NCI-H345 (cell line): ENCODE results near the gene CACNA1D.
A peak's percentile ranks its signal among the peaks of the same experiment; 100 is the strongest.

Experiments
- DNase-seq: peaks from one replicate; lab custom pipeline; 2025; lab: John Stamatoyannopoulos, UW

CACNA1D gene

DNA sequence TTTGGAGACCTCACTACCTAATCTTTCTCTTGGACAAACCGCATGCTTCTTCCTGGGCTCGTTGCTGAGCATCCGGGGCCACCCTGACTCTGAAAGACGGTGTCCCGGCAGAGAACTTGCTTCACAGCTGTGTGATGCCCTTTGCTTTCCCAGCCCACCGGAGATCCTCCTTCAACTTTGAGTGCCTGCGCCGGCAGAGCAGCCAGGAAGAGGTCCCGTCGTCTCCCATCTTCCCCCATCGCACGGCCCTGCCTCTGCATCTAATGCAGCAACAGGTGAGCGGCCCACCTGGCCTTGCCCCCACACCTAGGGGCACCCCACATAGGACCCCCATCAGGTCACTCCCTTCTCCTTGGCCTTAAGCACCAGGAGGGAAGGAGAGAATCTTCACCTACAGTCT, 314.1 kb downstream of the CACNA1D start:
- no peak for DNase-seq

DNA sequence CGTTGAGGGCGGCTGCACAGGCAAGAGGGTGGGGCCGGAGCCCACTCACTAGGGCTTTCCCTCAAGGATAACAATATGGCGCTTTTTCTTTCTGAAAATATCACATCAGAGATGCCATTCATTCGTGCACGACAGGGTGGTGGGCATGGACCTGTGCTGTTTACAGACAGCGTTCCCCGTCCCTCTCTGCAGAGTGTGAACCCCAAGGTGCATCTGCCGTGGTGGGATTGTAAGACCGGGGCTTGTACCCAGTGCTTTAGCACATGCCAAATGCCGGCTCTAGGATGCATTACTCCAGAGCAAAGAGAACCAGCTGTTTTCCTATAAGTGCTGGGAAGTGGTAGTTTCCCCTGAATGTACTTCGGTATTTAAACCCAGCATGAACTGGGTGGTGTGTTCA, 314.9 kb downstream of the CACNA1D start:
- no peak for DNase-seq

DNA sequence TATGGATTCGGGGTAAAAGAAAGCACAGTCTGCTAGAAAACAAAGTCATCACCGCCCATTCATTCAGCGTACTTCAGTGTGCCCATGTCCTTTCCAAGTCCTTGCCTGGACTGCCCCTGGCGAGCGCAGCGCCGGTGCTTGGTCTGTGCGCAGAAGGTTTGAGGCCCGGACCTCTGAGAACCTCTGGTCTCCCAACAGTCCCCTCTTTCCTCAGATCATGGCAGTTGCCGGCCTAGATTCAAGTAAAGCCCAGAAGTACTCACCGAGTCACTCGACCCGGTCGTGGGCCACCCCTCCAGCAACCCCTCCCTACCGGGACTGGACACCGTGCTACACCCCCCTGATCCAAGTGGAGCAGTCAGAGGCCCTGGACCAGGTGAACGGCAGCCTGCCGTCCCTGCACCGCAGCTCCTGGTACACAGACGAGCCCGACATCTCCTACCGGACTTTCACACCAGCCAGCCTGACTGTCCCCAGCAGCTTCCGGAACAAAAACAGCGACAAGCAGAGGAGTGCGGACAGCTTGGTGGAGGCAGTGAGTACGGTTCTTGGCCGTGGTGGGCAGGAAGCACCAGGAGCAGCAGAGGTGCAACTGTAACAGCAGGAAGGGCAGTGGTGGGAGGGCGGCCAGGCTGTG, 315.5 kb downstream of the CACNA1D start:
- DNase-seq, result no peak

DNA sequence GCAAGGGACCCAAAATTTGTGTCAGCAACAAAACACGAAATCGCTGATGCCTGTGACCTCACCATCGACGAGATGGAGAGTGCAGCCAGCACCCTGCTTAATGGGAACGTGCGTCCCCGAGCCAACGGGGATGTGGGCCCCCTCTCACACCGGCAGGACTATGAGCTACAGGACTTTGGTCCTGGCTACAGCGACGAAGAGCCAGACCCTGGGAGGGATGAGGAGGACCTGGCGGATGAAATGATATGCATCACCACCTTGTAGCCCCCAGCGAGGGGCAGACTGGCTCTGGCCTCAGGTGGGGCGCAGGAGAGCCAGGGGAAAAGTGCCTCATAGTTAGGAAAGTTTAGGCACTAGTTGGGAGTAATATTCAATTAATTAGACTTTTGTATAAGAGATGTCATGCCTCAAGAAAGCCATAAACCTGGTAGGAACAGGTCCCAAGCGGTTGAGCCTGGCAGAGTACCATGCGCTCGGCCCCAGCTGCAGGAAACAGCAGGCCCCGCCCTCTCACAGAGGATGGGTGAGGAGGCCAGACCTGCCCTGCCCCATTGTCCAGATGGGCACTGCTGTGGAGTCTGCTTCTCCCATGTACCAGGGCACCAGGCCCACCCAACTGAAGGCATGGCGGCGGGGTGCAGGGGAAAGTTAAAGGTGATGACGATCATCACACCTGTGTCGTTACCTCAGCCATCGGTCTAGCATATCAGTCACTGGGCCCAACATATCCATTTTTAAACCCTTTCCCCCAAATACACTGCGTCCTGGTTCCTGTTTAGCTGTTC, 316.9 kb downstream of the CACNA1D start:
- DNase-seq, result no peak

DNA sequence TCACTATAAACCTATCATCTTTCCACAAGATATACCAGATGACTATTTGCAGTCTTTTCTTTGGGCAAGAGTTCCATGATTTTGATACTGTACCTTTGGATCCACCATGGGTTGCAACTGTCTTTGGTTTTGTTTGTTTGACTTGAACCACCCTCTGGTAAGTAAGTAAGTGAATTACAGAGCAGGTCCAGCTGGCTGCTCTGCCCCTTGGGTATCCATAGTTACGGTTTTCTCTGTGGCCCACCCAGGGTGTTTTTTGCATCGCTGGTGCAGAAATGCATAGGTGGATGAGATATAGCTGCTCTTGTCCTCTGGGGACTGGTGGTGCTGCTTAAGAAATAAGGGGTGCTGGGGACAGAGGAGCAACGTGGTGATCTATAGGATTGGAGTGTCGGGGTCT, 318.0 kb downstream of the CACNA1D start:
- DNase-seq, result no peak

DNA sequence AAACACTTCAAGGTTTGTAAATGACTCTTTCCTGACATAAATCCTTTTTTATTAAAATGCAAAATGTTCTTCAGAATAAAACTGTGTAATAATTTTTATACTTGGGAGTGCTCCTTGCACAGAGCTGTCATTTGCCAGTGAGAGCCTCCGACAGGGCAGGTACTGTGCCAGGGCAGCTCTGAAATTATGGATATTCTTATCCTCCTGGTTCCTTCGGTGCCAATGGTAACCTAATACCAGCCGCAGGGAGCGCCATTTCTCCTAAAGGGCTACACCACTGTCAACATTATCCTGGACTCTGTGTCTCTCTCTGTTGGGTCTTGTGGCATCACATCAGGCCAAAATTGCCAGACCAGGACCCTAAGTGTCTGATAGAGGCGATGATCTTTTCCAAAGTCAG, 318.8 kb downstream of the CACNA1D start:
- DNase-seq, result no peak

DNA sequence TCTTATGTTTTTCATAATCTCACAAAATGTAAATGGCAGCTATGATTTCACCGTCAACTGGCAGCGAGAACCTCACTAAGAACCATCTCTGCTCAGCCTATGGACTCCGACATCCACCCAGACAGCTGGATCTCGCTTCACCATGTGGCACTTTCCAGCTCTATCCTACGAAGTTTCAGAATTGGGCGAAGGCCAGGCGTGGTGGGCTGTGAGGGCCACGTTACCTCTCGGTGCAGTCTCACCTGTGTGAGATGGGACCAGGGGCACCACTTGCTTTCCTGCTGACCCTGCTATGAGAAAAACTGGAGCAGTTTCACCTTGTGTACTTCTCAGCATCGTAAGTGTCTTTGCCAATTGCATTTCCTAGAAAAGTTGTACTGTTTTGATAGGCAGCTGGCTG, 319.5 kb downstream of the CACNA1D start:
- no peak for DNase-seq

DNA sequence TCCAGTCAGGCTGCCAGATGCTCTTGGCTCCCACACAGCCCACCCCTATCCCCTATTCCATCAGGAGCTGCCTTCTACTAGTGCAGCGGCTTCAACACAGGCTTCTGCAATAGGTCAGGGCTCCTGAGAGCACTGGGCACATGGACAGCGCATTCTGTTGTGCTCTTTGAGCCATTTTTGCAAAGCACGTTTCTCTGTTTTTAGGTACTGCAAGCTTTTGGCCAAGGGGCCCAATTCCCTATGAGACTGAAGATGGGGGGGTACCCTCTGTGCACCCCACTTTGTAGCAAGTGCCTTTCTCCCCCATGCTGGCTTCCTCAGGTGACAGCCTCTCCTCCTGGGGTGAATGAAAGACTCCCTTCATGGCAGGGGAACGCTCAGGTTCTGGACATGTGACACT, 320.7 kb downstream of the CACNA1D start:
- DNase-seq, result no peak

DNA sequence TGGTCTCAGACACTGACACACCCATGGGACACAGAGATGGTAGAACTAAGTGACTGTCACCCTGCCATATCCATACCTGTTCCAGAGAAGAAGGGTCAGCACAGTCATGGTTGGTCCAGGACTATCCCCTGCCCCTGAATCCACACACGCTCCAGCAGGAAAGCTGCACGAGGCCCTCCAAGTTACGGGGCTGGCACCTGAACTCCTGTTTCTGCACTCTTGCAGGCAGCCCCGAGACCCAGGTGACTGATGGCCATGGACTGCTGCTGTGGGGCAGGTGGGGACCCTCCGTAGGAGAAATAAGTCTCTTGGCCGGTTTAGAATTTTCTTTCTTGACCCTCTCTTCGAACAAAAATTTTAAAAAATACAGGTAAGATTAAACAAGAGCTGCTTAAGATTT, 321.2 kb downstream of the CACNA1D start:
- DNase-seq, result no peak

DNA sequence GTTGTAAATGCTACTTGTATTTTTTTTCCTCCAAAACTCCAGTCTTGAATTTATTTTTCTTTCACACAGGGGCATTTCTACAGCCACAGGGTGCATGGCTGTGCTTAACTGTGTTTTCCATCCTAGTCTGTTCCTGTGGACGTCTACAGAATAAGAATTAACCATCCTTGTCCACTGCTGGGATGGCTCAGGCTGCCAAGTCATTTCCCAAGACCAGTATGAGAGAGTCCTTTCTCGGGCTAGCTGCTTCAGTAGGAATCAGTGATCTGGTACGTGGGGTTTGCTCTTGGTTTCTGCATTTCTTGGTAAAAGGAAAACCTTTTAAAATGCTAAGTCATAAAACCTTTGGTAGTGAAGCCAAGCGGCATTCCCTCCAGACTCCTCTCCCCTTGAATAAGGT, 322.0 kb downstream of the CACNA1D start:
- no peak for DNase-seq

DNA sequence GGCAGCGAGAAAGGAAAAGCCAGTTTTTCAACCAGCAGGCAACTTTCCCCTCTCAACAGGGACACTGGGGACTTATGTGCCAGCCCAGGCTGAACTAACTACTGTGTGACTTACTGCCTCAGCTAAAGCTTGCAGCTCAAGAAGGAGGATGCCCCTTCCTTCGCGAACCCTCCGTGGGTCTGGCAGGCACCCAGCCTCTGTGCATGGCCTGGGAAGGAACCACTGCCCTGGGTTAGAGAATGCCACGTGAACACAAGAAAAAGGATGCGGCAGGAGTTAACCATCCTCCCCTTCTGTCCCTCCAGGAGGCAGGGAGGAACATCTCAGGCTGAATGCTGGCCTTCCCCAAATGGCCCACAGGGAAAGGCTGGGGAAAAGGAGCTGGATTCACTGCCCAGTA, 322.8 kb downstream of the CACNA1D start:
- no peak for DNase-seq

DNA sequence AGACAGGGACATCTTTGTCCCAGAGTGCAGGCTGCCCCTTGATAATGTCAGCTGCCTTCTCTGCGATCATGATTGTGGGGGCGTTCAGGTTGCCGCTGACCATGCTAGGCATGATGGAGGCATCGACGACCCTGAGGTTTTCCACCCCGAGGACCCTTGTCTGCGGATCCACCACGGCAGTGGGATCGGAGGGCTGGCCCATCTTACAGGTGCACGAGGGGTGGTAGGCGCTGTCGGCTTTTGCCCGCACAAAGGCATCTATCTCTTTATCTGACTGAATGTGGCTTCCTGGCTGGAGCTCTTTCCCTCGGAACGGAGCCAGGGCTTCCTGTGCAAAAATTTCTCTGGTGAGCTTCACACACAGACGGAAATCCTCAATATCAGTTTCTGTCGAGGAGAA, 323.4 kb downstream of the CACNA1D start:
- DNase-seq, result no peak

DNA sequence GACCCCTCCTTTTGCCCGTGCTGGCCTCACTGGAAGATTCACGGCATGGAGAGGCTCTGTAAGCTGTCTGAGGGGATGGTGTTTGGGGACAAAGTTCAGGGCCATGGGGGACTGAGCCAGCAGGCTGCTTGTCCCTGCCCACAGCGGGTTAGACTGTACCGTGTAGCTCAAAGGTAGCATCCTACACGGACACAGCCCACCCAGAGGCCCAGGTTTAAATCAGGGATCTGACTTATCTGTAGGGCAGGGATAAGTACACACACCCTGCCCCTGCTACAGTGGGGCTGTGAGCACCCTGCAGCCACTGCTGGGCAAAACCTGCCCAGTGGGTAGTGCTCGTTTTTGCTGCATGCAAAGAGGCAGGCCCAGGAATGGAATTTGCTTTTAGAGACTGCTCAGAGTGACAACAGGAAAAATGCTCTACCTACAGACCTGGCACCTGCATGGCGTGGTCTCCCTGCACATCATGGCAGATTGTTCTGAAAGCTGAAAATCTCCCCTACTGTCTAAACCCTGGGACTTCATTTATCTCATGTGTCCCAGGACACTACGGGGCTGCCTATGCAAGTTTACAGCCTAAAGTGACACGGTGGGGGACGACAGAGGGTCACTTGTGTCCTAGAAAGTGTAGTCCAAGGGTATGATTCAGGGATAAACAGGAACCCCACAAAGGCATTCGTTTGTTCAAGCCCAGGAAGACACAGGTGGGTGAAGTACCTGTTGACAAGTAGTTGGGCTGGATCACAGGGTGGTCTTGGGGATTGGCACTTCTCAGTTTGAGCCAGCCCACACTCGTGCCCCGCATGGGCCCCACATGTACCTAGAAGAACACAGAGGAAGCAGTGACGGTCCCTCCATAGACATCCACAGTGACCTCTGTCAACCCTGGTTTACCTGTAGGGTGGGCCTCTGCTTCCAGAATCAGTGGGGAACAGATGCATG, 324.1 kb downstream of the CACNA1D start:
- no peak for DNase-seq

DNA sequence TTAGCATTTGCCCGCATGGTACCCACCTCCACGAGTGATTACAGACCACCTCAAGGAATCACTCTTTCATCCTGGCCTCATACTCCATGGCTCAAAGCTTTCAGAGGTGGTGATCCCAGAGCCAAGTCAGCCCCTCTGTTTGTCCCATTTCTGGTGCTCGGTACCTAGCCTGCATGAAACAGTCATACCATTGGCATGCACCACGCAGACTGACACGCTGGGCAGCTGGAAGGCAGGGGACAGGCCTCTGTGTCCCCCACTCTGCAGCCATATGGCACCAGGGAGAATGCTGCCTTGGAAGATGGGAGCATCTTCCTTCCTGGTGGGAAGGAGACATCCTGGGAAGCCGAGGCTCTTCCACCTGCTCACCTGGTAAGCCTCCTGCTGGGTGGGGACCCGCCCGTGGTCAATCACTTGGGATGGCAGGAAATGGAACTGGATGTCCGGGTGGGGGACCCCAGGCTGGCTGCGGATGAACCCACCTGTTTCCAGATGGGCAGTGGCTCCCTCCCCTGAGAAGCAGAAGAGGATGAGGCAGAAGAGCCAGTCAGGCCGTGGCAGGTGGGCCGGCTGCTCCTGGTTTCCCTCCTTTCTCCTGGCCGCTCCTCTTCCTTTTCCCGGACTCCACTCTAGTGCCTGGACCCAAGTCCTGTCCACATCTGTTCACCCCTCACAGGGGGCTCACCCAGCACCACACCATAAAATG, 324.9 kb downstream of the CACNA1D start:
- no peak for DNase-seq

DNA sequence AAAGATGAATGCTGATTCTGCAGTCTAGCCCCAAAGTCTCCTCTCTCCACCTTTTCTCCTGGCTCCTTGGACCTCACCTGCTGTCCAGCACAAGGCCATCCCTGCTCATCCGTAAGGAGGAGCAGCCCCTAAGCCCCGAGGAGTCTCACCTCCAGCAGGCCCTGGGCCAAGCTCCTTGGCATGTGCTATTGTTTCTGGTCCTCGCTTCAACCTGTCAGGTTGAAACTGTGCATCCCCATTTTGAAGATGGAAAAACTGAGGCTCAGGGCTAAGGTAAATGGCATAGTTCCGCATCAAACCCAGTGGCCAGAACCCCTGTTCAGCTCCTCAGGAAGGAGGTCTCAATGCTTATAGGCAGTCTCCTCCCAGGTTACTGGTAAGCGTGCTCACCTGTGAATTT, 325.7 kb downstream of the CACNA1D start:
- no peak for DNase-seq

DNA sequence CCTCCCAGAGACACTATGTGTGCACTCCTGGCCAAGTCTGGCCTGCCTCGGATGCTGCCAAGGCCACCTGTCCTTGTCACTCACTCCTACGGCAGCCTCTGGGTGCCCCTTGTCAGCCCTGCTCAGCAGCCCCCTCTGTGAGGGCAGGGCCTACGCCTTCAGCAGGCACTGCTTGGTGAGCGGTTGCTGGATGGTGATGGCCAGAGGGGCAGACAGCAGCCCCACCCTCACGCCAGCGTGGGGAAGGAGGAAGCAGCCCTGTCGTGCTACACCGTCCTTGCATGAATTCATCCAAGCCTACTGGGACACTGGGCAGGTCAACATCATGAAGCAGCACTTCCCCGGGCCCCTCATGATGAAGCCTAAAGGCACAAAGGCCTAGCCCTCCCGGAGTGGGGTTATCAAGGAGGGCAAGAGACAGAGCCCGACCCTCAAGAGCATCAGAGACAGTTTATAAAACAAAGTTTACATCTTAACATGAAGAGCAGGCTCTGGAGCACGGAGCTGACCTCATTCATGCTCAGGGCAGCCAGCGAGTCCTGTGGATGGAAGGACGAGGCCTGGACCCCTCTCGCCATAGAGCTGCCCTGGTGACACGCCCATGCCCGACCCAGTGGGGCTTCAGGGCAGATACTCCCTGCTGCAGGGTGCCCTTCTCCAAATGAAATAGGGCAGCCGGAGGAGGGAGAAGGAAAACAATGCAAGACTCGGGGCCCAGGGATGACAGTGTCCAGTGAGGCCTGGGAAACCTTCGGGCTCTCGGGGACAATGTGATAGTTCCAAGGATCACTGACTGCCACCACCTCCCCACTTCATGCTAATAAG, 326.6 kb downstream of the CACNA1D start:
- no peak for DNase-seq

DNA sequence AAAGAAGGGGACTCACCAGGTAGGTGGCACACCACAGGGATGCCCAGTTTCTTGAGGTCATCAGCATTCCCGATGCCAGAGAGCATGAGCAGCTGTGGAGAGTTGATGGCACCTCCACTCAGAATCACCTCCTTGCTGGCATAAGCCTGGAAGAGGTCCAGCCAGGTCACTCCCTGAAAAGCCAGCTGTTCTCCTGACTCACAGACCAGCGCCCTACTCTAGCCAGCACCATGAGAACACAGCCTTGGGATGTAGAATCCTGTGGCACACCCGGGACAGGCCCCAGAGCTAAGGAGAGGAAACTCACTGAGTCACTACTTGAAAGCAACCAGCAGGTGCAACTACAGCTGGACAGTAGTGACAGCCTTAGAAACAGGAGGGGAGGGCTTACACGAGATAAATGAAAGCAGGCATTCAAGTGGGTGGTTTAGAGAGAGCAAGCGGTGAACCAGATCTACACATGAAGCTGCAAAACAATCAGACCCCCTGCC, 327.3 kb downstream of the CACNA1D start:
- peak; percentile 64 for DNase-seq

DNA sequence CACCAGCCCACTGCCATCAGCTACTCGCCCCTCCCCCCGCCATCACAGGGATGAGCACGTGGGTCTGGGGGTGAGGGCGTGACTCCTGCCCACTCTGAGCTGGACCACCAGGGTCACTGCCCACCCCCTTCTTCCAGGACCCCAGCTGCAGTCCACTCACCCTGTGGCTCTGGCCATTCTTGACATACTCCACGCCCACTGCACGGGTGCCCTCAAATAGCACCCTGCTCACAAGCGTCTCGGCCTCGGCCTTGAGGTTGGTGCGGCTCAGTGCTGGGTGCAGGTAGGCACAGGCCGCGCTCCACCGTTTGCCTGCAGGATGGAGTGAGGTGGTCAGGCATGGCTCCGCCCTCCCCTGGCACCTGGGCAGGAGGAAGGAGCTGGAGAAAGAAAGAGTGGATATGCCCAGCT, 327.9 kb downstream of the CACNA1D start:
- no peak for DNase-seq

DNA sequence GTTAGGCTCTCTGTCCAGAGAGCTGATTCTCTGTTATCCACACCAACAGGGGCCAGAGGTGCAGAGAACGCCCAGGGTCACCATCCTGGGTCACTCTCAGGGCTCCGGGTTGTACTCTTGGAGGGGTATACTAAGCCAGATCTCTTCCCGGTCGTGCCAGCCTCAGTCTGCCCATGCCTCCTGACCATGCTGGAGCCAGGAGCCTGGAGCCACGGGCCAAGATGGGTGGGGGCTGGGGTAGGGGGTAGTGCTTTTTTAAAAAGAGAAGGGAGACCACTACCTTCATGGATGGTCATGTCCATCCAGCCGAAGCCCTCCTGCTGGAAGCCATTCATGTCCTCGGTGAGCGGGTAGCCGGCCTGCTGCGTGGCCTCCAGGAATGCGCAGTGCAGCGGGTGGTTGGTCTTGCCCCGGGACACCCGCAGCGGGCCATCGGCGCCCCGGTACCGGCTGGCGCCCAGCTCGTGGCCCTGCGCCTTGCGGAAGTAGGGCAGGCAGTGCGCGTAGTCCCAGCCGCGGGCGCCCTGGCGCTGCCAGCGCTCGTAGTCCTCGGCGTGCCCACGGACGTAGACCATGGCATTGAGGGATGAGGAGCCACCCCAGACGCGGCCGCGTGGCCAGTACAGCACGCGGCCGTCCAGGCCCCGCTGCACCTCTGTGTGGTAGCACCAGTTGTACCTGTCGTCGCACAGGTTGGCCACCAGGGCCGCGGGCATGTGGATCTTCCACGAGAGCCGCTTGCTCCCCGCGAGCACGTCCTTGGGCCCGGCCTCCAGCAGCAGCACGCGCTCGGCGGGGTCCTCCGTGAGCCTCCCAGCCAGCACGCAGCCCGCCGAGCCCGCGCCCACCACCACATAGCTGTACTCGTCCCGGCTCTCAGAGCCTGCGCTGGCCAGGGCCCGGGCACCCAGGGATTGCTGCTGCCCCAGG, 328.9 kb downstream of the CACNA1D start:
- no peak for DNase-seq
